Kidney (tissue), 14 donors: ENCODE data around the gene ZBTB32. TPM values are rescaled to one million over a fixed set of nuclear protein-coding genes. Genes with fewer than 3 reads are reported as not detected.

Experiments
- DNase-seq, 5 donors: peaks; one replicate each; pipeline ENCODE4 v3.0.0-alpha.2; 2013 to 2020
- FAIRE-seq: peaks from 2 replicates; lab custom pipeline; 2012; peaks lifted over from hg19 to GRCh38; lab: Jason Lieb, UNC
- H3K27ac ChIP-seq, 2 donors: one replicate each; pipeline ENCODE4 v1.7.0; 2013; ENCODE audit warnings: low read depth in 2 of 2, low read length in 2 of 2, inconsistent platforms in 1 of 2
- H3K27me3 ChIP-seq: one replicate; pipeline ENCODE4 v1.7.1; 2013; ENCODE audit warnings: low read length, inconsistent platforms; ENCODE audit not compliant: control insufficient read depth, insufficient read depth
- H3K36me3 ChIP-seq, 3 donors: one replicate each; pipeline versions ENCODE4 v1.7.0 to v1.7.1; 2013; ENCODE audit warnings: low read length in 3 of 3, control low read depth in 1 of 3, inconsistent platforms in 1 of 3; ENCODE audit not compliant: insufficient read depth in 3 of 3, control insufficient read depth in 2 of 3
- H3K4me1 ChIP-seq, 3 donors: one replicate each; pipeline versions ENCODE4 v1.7.0 to v1.7.1; 2013; ENCODE audit warnings: low read length in 3 of 3, inconsistent platforms in 1 of 3, low read depth in 1 of 3; ENCODE audit not compliant: control insufficient read depth in 2 of 3, insufficient read depth in 2 of 3
- H3K4me3 ChIP-seq, 3 donors: one replicate each; pipeline versions ENCODE4 v1.7.0 to v1.8.1; 2013; ENCODE audit warnings: low read length in 3 of 3, control low read depth in 1 of 3, inconsistent platforms in 1 of 3
- H3K9ac ChIP-seq, 3 donors: one replicate each; pipeline versions ENCODE4 v1.7.0 to v1.7.1; 2013; ENCODE audit warnings: low read length in 3 of 3, control low read depth in 1 of 3, inconsistent platforms in 1 of 3
- H3K9me3 ChIP-seq, 3 donors: one replicate each; pipeline versions ENCODE4 v1.7.0 to v1.7.1; 2013; ENCODE audit warnings: low read length in 3 of 3, control low read depth in 1 of 3, inconsistent platforms in 1 of 3; ENCODE audit not compliant: control insufficient read depth in 2 of 3, insufficient read depth in 1 of 3
- CTCF ChIP-seq: IDR thresholded peaks from 3 replicates; pipeline ENCODE4 v1.5.1; 2012; ENCODE audit warnings: mild to moderate bottlenecking, moderate library complexity, borderline replicate concordance; ENCODE audit not compliant: insufficient read depth; ENCODE audit errors: extremely low read depth
- intact Hi-C: fragments of 100-400 bp; cut with DNase I; formaldehyde crosslinking; loops from one replicate; pipeline ENCODE4 v1.11.1; 2022
- polyA plus RNA-seq: library from polyadenylated mRNA; stranded (reverse); fragments of 350-450 nt; fragmentation: Illumina TruSeq; extraction: RNeasy Lipid Tissue Mini Kit (QIAGEN cat#74804); gene quantifications from one replicate; pipeline ENCODE4 v1.2.3, GENCODE V29; 2014; ENCODE audit warnings: low read depth, low replicate concordance; ENCODE audit not compliant: insufficient read depth
- total RNA-seq: library from RNA; stranded (reverse); fragmentation: NEBNext Ultra II Directional; extraction: Animal tissue kit (Norgen Biotek cat#: 25700); gene quantifications from one replicate; pipeline ENCODE4 v1.2.1, GENCODE V29; 2021
- donor health status: control.
- donor health status: control.
- donor health status: control.
- donor health status: control.
- donor health status: control.
- donor health status: DM: yes; HTN: yes; CAD: no.
- donor health status: Normal renal cell carcinoma (clear cell type).

The ZBTB32 gene
- total and polyA plus RNA-seq, 2 donors from 2014 or later = 1.8 TPM; not detected in 1

DNA sequence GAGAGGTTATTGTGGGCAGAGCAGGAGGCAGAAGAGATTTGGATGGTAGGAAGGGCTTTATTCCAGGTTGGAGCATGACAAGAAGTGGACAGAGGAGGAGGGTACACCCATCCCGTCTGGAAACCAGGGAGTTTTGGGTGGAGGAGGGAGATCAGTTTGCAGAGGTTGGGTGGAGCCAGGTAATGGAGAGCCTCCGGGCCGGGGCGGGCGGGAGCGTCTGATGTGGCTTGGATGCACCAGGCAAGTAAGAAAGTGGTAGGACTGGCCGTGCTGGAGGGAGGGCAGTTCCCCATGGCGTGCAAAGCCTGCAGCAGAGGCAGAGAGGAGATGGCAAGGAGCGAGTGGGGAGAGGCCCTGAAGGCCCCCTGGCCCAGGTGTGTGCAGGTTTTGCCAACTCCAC is 27.0 kb downstream of the ZBTB32 start:
- DNase-seq (no peak), FAIRE-seq (no peak)
- H3K9me3 ChIP-seq = no peaks in the 10 kb centered on the region
- no peak for TF ChIP-seq CTCF
- no peak overlapping the region for H3K4me3 ChIP-seq
- peaks cover 2 to 68% (median 34%) of the 10 kb centered on the region in 3 donors for H3K36me3 ChIP-seq
- H3K4me1 ChIP-seq = no peaks in the 10 kb centered on the region
- intact Hi-C loops = no loop called here
- H3K9ac ChIP-seq = no peak overlapping the region
- no peak overlapping the region for H3K27ac ChIP-seq
- no peaks in the 10 kb centered on the region for H3K27me3 ChIP-seq

DNA sequence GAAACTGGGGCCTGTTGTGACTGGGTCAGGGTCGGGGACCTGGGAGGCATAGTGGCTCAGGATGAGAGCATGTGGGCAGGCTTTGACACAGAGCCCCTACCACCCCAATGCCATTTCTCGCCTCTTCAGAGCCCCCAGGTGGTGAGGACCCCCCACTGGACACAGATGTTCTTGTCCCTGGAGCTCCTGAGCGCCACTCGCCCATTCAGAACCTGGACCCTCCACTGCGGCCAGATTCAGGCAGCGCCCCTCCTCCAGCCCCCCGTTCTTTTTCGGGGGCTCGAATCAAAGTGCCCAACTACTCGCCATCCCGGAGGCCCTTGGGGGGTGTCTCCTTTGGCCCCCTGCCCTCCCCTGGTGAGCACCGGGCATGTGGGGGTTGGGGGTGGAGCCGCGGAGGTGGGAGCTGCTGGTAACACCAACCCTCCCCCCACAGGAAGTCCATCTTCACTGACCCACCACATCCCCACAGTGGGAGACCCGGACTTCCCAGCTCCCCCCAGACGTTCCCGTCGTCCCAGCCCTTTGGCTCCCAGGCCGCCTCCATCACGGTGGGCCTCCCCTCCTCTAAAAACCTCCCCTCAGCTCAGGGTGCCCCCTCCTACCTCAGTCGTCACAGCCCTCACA is 27.5 kb downstream of the ZBTB32 start:
- intact Hi-C loops = no loop called here
- H3K4me3 ChIP-seq = no peak overlapping the region

GRCh38 chr19:35732540-35733179 is 28.3 kb downstream of the ZBTB32 start:
- peak in 1 of 5 donors; percentile 71 for DNase-seq
- H3K27ac ChIP-seq = no peak overlapping the region
- H3K9ac ChIP-seq = no peak overlapping the region
- TF ChIP-seq CTCF = no peak
- no peaks in the 10 kb centered on the region for H3K27me3 ChIP-seq
- intact Hi-C loops = no loop called here
- H3K4me3 ChIP-seq = no peak overlapping the region
- peaks cover 0 to 58% (median 28%) of the 10 kb centered on the region in 3 donors for H3K36me3 ChIP-seq
- no peaks in the 10 kb centered on the region for H3K9me3 ChIP-seq
- no peaks in the 10 kb centered on the region for H3K4me1 ChIP-seq
- FAIRE-seq = no peak

More for the DNA sequence above, 27.5 kb downstream of the ZBTB32 start:
- DNase-seq = no peak
- FAIRE-seq = no peak
- Histone ChIP-seq H3K9me3 (no peaks in the 10 kb centered on the region), H3K4me1 (no peaks in the 10 kb centered on the region), H3K9ac (no peak overlapping the region), H3K27me3 (no peaks in the 10 kb centered on the region), H3K36me3 (peaks cover 0 to 63% (median 31%) of the 10 kb centered on the region in 3 donors), H3K27ac (no peak overlapping the region)
- no peak for TF ChIP-seq CTCF
